ENCODE measurements around the gene IRF2BPL. TPM values are rescaled to one million over a fixed set of nuclear protein-coding genes. Genes with fewer than 3 reads are reported as not detected.

IRF2BPL gene
- total RNA-seq, 4 donors from 2014 or later, result 58.6 to 105 (median 98.4) TPM

DNA sequence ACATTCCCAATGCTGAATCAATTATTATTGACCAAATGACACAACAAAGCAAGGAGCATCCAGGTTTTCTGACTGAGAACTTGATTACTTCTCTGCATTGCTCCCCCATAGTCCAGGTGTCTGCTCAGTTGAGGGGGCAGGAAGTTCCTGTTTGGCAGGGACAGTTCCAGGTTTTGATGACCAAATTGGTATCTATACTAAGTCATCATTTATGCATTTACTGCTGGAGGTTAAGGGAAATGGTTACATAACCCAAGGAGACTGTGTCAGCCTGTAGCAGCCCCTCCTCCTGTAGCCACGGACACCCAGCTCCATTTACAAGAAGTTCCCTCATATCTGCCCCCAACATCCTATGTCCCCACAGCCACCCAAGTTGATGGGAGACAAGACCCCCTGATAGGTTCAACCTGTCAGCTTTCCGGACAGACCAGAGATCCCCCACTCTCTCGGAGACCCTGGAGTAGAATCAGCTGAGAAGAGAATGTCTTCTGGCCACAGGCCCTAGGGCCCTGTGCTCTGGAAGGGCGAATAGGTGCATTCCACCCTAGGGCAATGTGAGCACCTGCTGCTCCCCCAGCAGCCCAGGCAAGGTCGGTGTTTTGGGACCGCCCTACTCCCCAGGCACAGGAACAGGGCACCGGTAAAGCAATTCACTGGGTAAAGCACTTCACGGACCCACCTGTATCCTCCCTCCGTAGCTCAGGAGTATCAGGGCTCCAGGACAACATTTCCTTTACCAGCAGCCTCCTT is 23.6 kb downstream of the IRF2BPL start:
- Histone ChIP-seq H3K9me3 (no peaks in the 10 kb centered on the region), H3K36me3 (no peaks in the 10 kb centered on the region), H3K4me1 (peaks cover 23 to 33% (median 31%) of the 10 kb centered on the region in 4 donors), H3K27ac (replicated peaks in 1 of 4) (no peak overlapping the region), H3K4me3 (no peak overlapping the region), H3K27me3 (no peaks in the 10 kb centered on the region)
- intact Hi-C loops (cut with DNase I), result no loop called here
- DNase-seq (ENCODE audit: extremely low spot score), result no peak
- no peak for TF ChIP-seq EP300 (IDR thresholded peaks at IDR 0.05)
- TF ChIP-seq POLR2A (IDR thresholded peaks at IDR 0.05; ENCODE audit: low read depth), result no peak
- no peak for TF ChIP-seq POLR2AphosphoS5 (IDR thresholded peaks at IDR 0.05)
- TF ChIP-seq, protein P1, sequence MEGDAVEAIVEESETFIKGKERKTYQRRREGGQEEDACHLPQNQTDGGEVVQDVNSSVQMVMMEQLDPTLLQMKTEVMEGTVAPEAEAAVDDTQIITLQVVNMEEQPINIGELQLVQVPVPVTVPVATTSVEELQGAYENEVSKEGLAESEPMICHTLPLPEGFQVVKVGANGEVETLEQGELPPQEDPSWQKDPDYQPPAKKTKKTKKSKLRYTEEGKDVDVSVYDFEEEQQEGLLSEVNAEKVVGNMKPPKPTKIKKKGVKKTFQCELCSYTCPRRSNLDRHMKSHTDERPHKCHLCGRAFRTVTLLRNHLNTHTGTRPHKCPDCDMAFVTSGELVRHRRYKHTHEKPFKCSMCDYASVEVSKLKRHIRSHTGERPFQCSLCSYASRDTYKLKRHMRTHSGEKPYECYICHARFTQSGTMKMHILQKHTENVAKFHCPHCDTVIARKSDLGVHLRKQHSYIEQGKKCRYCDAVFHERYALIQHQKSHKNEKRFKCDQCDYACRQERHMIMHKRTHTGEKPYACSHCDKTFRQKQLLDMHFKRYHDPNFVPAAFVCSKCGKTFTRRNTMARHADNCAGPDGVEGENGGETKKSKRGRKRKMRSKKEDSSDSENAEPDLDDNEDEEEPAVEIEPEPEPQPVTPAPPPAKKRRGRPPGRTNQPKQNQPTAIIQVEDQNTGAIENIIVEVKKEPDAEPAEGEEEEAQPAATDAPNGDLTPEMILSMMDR (IDR thresholded peaks at IDR 0.05), result no peak
- WGBS, result 77% methylated on average over 7 of the region's 9 CpGs

DNA sequence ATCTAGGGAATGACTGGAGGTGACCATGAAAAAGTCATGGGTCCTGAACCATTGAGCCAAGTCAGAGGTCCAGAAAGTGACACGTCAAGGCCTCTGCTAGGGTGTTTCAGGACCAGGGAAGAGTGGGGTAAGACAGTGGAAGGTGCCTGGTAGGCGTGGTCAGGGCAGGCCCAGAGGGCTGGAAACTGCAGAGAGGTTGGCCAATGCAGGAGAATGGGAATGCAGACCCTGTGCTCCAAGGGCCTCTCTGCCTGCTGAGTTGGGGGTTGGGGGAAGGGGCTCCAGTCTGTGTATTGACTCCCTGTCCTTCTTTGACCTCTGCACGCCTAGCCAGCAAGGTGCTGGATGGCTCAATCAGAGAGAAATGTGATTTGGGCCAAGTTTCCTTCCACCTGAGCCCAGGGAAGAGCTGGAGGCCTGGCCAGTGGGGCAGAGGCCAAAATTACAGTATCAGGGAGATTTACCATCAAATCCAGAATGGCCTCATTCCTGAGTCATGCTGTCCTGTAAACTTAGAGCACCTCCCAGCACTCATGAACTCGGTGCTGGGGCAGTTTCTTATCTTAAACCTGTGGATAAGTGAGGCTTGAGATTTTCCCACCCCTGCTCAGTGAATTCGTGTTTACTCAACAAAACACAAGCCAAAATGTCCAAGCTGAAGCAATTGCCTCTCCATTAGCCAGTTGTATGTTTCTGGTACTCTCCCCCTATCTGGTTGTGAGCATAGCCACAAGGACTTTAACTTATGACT is 24.4 kb downstream of the IRF2BPL start:
- no peak for DNase-seq (ENCODE audit: extremely low spot score)
- TF ChIP-seq, protein P1 (IDR thresholded peaks at IDR 0.05), result no peak
- TF ChIP-seq EP300 (IDR thresholded peaks at IDR 0.05) (no peak), POLR2AphosphoS5 (IDR thresholded peaks at IDR 0.05) (no peak), POLR2A (IDR thresholded peaks at IDR 0.05; ENCODE audit: low read depth) (no peak)
- no peaks in the 10 kb centered on the region for H3K9me3 ChIP-seq
- intact Hi-C loops (cut with DNase I), result no loop called here
- no peak overlapping the region for H3K27ac ChIP-seq (replicated peaks in 1 of 4)
- WGBS, result 85% methylated on average over 5 of the region's 5 CpGs
- H3K27me3 ChIP-seq, result no peaks in the 10 kb centered on the region
- H3K4me3 ChIP-seq, result no peak overlapping the region
- no peaks in the 10 kb centered on the region for H3K36me3 ChIP-seq
- H3K4me1 ChIP-seq, result peaks cover 24 to 36% (median 34%) of the 10 kb centered on the region in 4 donors

DNA sequence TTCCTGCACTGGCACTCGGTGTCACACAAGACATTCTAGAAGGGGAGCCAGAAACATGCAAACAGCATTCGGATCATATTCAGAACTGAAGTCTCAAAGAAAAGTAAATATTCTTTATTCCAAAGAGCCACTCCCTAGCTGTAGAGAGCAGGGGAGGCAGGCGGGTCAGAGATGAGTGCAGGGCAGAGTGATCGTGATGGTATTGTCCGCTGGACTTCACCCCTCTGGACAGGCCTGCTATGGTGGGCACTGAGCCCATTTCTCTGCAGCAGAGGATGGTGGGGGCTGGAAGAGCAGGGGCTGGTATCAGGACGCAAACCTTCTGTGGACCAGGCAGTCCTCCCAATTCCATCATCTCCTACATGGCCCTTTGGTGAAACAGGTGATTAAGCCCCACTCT is 25.6 kb downstream of the IRF2BPL start:
- 81% methylated on average over 6 of the region's 6 CpGs for WGBS
- Histone ChIP-seq H3K4me1 (peaks cover 20 to 28% (median 27%) of the 10 kb centered on the region in 4 donors), H3K27me3 (no peaks in the 10 kb centered on the region), H3K27ac (replicated peaks in 1 of 4) (no peak overlapping the region), H3K9me3 (no peaks in the 10 kb centered on the region), H3K4me3 (no peak overlapping the region), H3K36me3 (no peaks in the 10 kb centered on the region)
- no peak for DNase-seq (ENCODE audit: extremely low spot score)
- TF ChIP-seq POLR2AphosphoS5 (IDR thresholded peaks at IDR 0.05) (no peak), EP300 (IDR thresholded peaks at IDR 0.05) (no peak), POLR2A (IDR thresholded peaks at IDR 0.05; ENCODE audit: low read depth) (no peak)
- TF ChIP-seq, protein P1 (IDR thresholded peaks at IDR 0.05), result no peak
- intact Hi-C loops (cut with DNase I), result no loop called here

DNA sequence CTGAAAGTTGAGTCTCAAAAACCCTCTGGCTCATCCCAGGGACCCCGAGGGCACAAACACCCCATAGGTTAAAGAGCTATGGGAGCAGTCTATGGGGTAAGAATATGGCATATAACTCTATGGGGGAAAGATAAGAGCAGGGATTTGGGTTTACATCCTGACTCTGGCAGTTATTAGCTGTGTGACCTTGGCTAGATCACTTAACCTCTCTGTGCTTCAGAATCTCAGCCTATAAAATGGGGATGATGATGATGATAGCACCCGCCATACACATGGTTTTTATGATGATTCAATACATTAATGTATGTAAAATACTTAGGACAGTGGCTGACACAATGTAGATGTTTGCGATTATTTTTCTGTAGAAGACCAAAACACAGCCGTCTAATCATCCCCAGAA is 26.2 kb downstream of the IRF2BPL start:
- no peak overlapping the region for H3K27ac ChIP-seq (replicated peaks in 1 of 4)
- no peak overlapping the region for H3K4me3 ChIP-seq
- H3K9me3 ChIP-seq, result no peaks in the 10 kb centered on the region
- no peaks in the 10 kb centered on the region for H3K27me3 ChIP-seq
- intact Hi-C loops (cut with DNase I), result no loop called here
- no peaks in the 10 kb centered on the region for H3K36me3 ChIP-seq
- WGBS, result 93% methylated on average over 4 of the region's 4 CpGs
- DNase-seq (ENCODE audit: extremely low spot score), result no peak
- TF ChIP-seq, protein P1 (IDR thresholded peaks at IDR 0.05), result no peak
- TF ChIP-seq POLR2A (IDR thresholded peaks at IDR 0.05; ENCODE audit: low read depth) (no peak), POLR2AphosphoS5 (IDR thresholded peaks at IDR 0.05) (no peak), EP300 (IDR thresholded peaks at IDR 0.05) (no peak)
- peaks cover 14 to 23% (median 22%) of the 10 kb centered on the region in 4 donors for H3K4me1 ChIP-seq
